DMS153 (cell line): ENCODE results near the gene TFB2M.

ENCODE experiments used
- DNase-seq: peaks from one replicate; lab custom pipeline; 2025; lab: John Stamatoyannopoulos, UW

Gene TFB2M

DNA sequence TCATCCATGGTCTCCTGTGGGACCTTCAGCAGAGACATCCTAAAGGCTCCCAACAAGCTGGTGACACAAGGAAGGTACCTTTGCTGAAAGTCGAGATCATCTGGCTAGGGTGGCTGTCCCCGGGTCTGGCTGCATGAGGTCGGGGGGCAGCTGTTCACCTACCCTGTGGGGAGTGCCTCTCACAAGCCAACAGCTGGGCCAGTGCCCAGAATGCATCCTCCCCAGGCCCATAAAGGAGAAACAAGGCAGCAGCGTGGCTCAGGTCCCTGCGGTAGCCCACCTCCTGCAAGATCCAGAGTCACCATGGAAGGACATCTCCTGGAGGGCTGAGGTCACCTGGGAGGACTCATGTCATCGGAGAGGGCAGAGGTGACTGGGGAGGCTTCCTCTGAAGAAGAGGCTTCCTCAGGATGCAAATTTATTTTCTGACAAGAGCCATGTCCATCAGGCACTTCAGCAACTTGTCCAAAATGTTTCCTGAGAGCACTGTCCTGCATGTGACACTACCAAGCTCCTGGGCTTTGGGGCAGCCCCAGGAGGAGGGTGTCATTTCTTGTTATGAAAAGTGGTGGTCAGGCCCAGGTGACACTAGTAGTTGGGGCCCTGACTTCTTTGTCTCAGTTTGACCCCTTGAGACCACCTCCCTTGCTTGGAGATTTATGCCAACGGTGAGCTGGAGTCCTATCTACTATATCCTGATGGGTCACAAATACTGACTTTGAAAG, 52.3 kb downstream of the TFB2M start:
- DNase-seq = no peak

DNA sequence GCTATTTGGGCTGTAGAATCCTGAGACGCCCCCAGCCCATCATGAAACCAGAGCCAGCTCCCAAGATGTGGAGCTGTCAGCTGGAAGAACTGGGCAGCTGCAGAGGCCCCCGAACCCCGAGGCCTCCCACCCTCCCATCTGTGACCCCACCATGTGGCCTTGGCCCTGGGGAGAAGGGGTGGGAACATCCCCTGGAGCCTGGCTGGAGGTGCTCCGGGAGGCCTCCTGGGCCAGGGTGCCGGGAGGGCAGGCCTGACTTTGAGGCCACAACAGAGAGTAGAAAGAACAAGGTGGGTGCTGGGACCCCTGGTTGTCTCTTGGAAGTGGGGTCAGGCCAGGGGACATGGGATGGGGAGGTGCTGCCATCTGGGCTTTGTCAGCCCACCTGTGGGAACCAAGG, 53.0 kb downstream of the TFB2M start:
- DNase-seq = no peak

- DNase-seq = no peak
Observed at GRCh38 chr1:246512635-246513034, 53.4 kb downstream of the TFB2M start.

- no peak for DNase-seq
Observed at GRCh38 chr1:246512230-246512629, 53.8 kb downstream of the TFB2M start.

DNA sequence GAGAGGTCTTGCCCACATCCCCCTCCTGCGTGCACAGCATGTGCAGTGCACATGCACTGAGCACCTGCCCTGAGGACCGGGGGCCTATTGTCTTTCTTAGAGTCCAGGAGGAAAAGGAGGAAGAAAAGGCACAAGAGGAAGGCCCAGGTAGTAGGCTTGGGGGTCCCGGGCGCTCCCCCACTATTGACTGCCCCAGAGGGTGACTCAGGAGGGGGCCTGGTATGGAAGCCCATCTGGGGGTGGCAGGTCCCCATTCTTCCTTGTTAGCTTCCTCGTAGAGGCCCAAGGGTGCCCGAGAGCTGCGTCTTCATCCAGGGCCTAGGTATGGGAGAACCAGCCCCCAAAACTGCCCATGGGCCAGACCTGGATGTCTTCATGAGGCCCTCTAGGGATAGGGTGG, 54.9 kb downstream of the TFB2M start:
- no peak for DNase-seq

- no peak for DNase-seq
Observed at GRCh38 chr1:246510147-246511030, 55.7 kb downstream of the TFB2M start.

- DNase-seq = no peak
Observed at GRCh38 chr1:246508897-246509688, 57.0 kb downstream of the TFB2M start.

DNA sequence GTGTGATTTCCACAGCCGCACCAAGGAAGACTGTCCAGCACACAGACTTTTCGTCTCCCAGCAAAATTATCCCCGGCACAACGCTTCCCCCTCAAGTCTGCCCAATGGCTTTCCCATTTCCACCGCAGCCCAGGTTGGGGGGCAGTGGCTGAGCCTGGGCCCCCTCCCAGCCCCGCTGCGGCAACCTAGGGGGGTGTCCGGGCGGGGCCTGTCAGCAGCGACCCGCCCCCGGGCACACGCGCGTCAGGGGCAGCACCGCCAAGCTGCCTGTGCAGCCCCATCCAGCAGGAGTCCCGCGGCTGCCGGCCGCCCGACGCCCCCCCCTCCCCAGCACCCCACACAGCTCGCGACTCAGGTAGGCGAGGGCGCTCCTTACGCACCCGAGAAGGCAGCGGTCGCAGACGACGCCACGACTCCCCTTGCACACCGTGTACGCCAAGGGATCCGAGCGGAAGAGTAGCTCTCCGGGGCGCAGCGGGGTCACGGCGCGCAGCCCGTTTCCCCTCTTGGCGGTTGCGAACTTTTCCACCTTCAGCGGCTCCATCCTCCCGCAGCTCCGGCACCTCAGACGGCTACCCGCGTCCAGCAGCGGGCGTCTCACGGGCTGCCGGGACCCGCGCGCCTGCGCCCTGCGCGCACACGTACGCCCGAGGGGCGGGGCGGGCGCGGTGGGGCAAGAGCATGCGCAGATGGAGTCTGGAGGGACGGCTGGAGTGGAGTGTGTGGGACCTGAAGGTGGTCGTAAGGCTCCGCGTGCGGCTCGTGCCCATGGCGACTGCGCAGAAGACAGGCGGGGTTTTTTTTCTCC, 59.2 kb downstream of the TFB2M start, which contains the start of gene SMYD3:
SMYD3 (minus strand) TSS at position 606 of the 808 bp plus-strand sequence.
- DNase-seq = peak; percentile 75

- no peak for DNase-seq
Observed at GRCh38 chr1:246506367-246506673, 59.7 kb downstream of the TFB2M start.

DNA sequence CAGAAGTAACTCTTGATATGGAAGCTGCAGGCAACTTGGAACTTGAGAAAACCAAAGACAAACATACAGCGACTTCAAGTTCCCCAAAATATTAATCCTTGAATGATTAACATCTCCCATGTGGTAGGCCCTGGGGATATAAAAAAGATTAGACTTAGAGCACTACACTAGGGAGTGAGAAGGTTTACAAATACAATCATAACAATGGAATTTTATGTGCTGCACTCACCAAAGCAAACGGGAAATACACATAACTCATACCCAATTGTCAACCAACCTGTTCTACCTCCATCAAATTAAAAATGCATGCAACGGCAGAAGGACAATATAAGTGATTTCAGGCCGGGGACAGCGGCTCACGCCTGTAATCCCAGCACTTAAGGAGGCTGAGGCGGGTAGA, 62.7 kb downstream of the TFB2M start:
- peak; percentile 92 for DNase-seq

DNA sequence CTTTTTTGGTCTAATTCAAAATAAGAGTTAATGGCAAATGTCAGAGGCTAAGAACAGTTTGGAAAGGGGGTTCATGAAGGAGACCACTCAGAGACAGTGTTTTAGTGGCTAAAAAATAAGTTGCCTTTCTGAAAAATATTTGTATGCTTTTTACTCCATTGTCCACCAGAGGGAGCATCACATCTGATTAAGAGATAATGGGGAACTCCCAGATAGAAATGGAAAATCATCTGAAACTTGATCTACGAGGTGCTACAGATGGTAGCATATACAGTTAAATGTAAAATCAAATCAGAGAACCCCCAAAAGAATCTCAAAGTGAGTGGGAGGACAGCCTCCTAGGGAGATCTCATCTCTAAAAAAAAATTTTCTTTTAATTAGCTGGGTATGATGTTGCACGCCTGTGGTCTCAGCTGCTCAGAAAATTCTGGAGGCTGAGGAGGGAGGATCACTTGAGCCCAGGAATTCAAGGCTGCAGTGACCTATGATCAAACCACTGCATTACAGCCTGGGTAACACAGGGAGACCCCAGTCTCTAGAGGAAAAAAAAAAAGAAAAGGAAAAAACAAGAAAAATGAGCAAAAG, 68.6 kb downstream of the TFB2M start:
- peak; percentile 58 for DNase-seq

- DNase-seq = peak; percentile 56
Observed at GRCh38 chr1:246492611-246493245, 73.3 kb downstream of the TFB2M start.

- no peak for DNase-seq
Observed at GRCh38 chr1:246491551-246492053, 74.5 kb downstream of the TFB2M start.
